ENCODE results near the gene GMPPA.

Gene GMPPA

GRCh38 chr2:219498280-219499057 lies at the start of gene GMPPA:
TSS of gene GMPPA (plus strand) at chr2:219498891. CDS start at chr2:219499976, 1,085 bp downstream.
- peak; percentile 64 for DNase-seq (ENCODE audit: low read depth)

GRCh38 chr2:219449609-219450008 lies 49.1 kb upstream of the GMPPA start:
- no peak for DNase-seq (ENCODE audit: low read depth)

- DNase-seq (ENCODE audit: low read depth): no peak
Observed at GRCh38 chr2:219451661-219452360, 46.9 kb upstream of the GMPPA start.

- no peak for DNase-seq (ENCODE audit: low read depth)
Observed at GRCh38 chr2:219452361-219453317, 46.1 kb upstream of the GMPPA start.

- no peak for DNase-seq (ENCODE audit: low read depth)
Observed at GRCh38 chr2:219453671-219454590, 44.8 kb upstream of the GMPPA start.

- no peak for DNase-seq (ENCODE audit: low read depth)
Observed at GRCh38 chr2:219455581-219455980, 43.1 kb upstream of the GMPPA start.

- DNase-seq (ENCODE audit: low read depth): no peak
Observed at GRCh38 chr2:219457784-219458369, 40.8 kb upstream of the GMPPA start.

- no peak for DNase-seq (ENCODE audit: low read depth)
Observed at GRCh38 chr2:219458996-219459395, 39.7 kb upstream of the GMPPA start.

- no peak for DNase-seq (ENCODE audit: low read depth)
Observed at GRCh38 chr2:219459460-219460311, 39.0 kb upstream of the GMPPA start.

- DNase-seq (ENCODE audit: low read depth): no peak
Observed at GRCh38 chr2:219460424-219460926, 38.2 kb upstream of the GMPPA start.

- no peak for DNase-seq (ENCODE audit: low read depth)
Observed at GRCh38 chr2:219461047-219461514, 37.6 kb upstream of the GMPPA start.

GRCh38 chr2:219461669-219462068 lies 37.0 kb upstream of the GMPPA start:
- no peak for DNase-seq (ENCODE audit: low read depth)

- DNase-seq (ENCODE audit: low read depth): no peak
Observed at GRCh38 chr2:219462349-219462748, 36.3 kb upstream of the GMPPA start.

- no peak for DNase-seq (ENCODE audit: low read depth)
Observed at GRCh38 chr2:219464286-219465032, 34.2 kb upstream of the GMPPA start.

- DNase-seq (ENCODE audit: low read depth): no peak
Observed at GRCh38 chr2:219465659-219466561, 32.8 kb upstream of the GMPPA start.

- DNase-seq (ENCODE audit: low read depth): no peak
Observed at GRCh38 chr2:219466816-219467735, 31.6 kb upstream of the GMPPA start.

- no peak for DNase-seq (ENCODE audit: low read depth)
Observed at GRCh38 chr2:219467736-219468075, 31.0 kb upstream of the GMPPA start.
